GM19372 (cell line): ENCODE results near the gene PTTG1IP2.

Experiments used
- ATAC-seq: cut with Tn5 transposase; IDR thresholded peaks from one replicate; pipeline ENCODE4 v1.9.1; 2021; ENCODE audit warnings: mild to moderate bottlenecking, low read depth, moderate library complexity; ENCODE audit not compliant: unreplicated experiment

Gene PTTG1IP2

GRCh38 chr7:90474284-90475210 lies 5.1 kb downstream of the PTTG1IP2 start:
- no peak for ATAC-seq

- ATAC-seq, result no peak
Measured at GRCh38 chr7:90483251-90483650, 13.8 kb downstream of the PTTG1IP2 start.

- ATAC-seq, result no peak
Measured at GRCh38 chr7:90484706-90485105, 15.3 kb downstream of the PTTG1IP2 start.

- ATAC-seq, result no peak
Measured at GRCh38 chr7:90485734-90486316, 16.4 kb downstream of the PTTG1IP2 start.

- no peak for ATAC-seq
Measured at GRCh38 chr7:90487808-90488207, 18.4 kb downstream of the PTTG1IP2 start.

GRCh38 chr7:90488220-90488619 lies 18.8 kb downstream of the PTTG1IP2 start:
- ATAC-seq, result no peak

GRCh38 chr7:90492250-90492649 lies 22.8 kb downstream of the PTTG1IP2 start:
- ATAC-seq, result no peak

- ATAC-seq, result no peak
Measured at GRCh38 chr7:90495241-90495640, 25.8 kb downstream of the PTTG1IP2 start.

- no peak for ATAC-seq
Measured at GRCh38 chr7:90502539-90502938, 33.1 kb downstream of the PTTG1IP2 start.

- ATAC-seq, result no peak
Measured at GRCh38 chr7:90503367-90503766, 33.9 kb downstream of the PTTG1IP2 start.

- no peak for ATAC-seq
Measured at GRCh38 chr7:90507692-90508091, 38.3 kb downstream of the PTTG1IP2 start.

- ATAC-seq, result no peak
Measured at GRCh38 chr7:90511776-90512175, 42.3 kb downstream of the PTTG1IP2 start.

- ATAC-seq, result no peak
Measured at GRCh38 chr7:90512821-90513254, 43.4 kb downstream of the PTTG1IP2 start.

GRCh38 chr7:90516257-90516656 lies 46.8 kb downstream of the PTTG1IP2 start:
- ATAC-seq, result no peak

GRCh38 chr7:90518630-90519029 lies 49.2 kb downstream of the PTTG1IP2 start:
- ATAC-seq, result no peak

- no peak for ATAC-seq
Measured at GRCh38 chr7:90520484-90520883, 51.0 kb downstream of the PTTG1IP2 start.

- no peak for ATAC-seq
Measured at GRCh38 chr7:90530263-90530662, 60.8 kb downstream of the PTTG1IP2 start.

GRCh38 chr7:90532231-90532929 lies 62.9 kb downstream of the PTTG1IP2 start:
- peak; percentile 51 for ATAC-seq

- ATAC-seq, result peak; percentile 54
Measured at GRCh38 chr7:90536449-90536848, 67.0 kb downstream of the PTTG1IP2 start.

GRCh38 chr7:90538405-90538804 lies 69.0 kb downstream of the PTTG1IP2 start:
- no peak for ATAC-seq

GRCh38 chr7:90540406-90540805 lies 71.0 kb downstream of the PTTG1IP2 start:
- ATAC-seq, result no peak
